Loucy (cell line): ENCODE measurements around the gene VTCN1.

ENCODE experiments used
- H2AFZ ChIP-seq: fragments of 200-600 bp; sonication (generic); 2 replicates; pipeline ENCODE4 v1.6.0; 2016; ENCODE audit warnings: antibody characterized with exemption, mild to moderate bottlenecking, low read length, moderate library complexity
- H3F3A ChIP-seq: fragments of 200-600 bp; 2 replicates; pipeline ENCODE4 v1.6.0; 2016; ENCODE audit warnings: antibody characterized with exemption, low read depth, mild to moderate bottlenecking
- H3K27me3 ChIP-seq: fragments of 200-600 bp; sonication (generic); 2 replicates; pipeline ENCODE4 v1.6.1; 2014; ENCODE audit warnings: low read length, mild to moderate bottlenecking; ENCODE audit not compliant: insufficient read depth, poor library complexity, severe bottlenecking
- H3K36me3 ChIP-seq: fragments of 200-600 bp; sonication (generic); 2 replicates; pipeline ENCODE4 v1.6.1; 2016; ENCODE audit warnings: low read length; ENCODE audit not compliant: insufficient read depth
- H3K4me1 ChIP-seq: fragments of 200-600 bp; sonication (generic); 2 replicates; pipeline ENCODE4 v1.5.1; 2014; ENCODE audit warnings: low read length, mild to moderate bottlenecking; ENCODE audit not compliant: insufficient read depth, poor library complexity, severe bottlenecking
- H3K4me2 ChIP-seq: fragments of 200-600 bp; sonication (generic); 2 replicates; pipeline ENCODE4 v1.6.0; 2014; ENCODE audit warnings: antibody characterized with exemption, low read length, low read depth, mild to moderate bottlenecking; ENCODE audit not compliant: poor library complexity, severe bottlenecking
- H3K4me3 ChIP-seq: fragments of 200-600 bp; sonication (generic); 2 replicates; pipeline ENCODE4 v1.5.1; 2014; ENCODE audit warnings: low read length, mild to moderate bottlenecking, mixed read lengths; ENCODE audit not compliant: poor library complexity, severe bottlenecking
- H3K79me2 ChIP-seq: fragments of 200-600 bp; sonication (generic); 2 replicates; pipeline ENCODE4 v1.6.1; 2014; ENCODE audit warnings: low read length; ENCODE audit not compliant: insufficient read depth
- H3K9ac ChIP-seq: fragments of 200-600 bp; sonication (generic); 2 replicates; pipeline ENCODE4 v1.6.0; 2014; ENCODE audit warnings: mild to moderate bottlenecking, low read depth, low read length, moderate library complexity; ENCODE audit not compliant: poor library complexity, severe bottlenecking
- H3K9me2 ChIP-seq: fragments of 200-600 bp; sonication (generic); replicated peaks from 2 replicates; pipeline ENCODE4 v1.6.1; 2016; ENCODE audit warnings: low read depth, low read length, mixed read lengths
- H3K9me3 ChIP-seq: fragments of 200-600 bp; sonication (generic); 2 replicates; pipeline ENCODE4 v1.6.1; 2014; ENCODE audit warnings: mild to moderate bottlenecking, antibody characterized with exemption, low read length, low read depth; ENCODE audit not compliant: insufficient read depth
- H4K20me1 ChIP-seq: fragments of 200-600 bp; sonication (generic); 2 replicates; pipeline ENCODE4 v1.6.0; 2014; ENCODE audit warnings: antibody characterized with exemption, low read length, mild to moderate bottlenecking; ENCODE audit not compliant: insufficient read depth, poor library complexity, severe bottlenecking
- CTCF ChIP-seq: fragments of 200-600 bp; sonication (generic); conservative IDR thresholded peaks from 2 replicates; pipeline ENCODE4 v1.5.1; 2014; ENCODE audit warnings: mild to moderate bottlenecking, antibody characterized with exemption, low read length
- EZH2phosphoT487 ChIP-seq: fragments of 200-600 bp; IDR thresholded peaks from 2 replicates; pipeline ENCODE4 v1.6.1; 2018; ENCODE audit warnings: antibody characterized with exemption, mild to moderate bottlenecking, moderate library complexity, borderline replicate concordance

Gene VTCN1

GRCh38 chr1:117124661-117125060 lies 86.1 kb downstream of the VTCN1 start:
- no peaks in the 10 kb centered on the region for H3K79me2 ChIP-seq
- no peak overlapping the region for H2AFZ ChIP-seq
- no peak overlapping the region for H3K4me2 ChIP-seq
- no peak overlapping the region for H3K9ac ChIP-seq
- H4K20me1 ChIP-seq: no peaks in the 10 kb centered on the region
- H3K4me1 ChIP-seq: no peaks in the 10 kb centered on the region
- no peaks in the 10 kb centered on the region for H3K36me3 ChIP-seq
- no peaks in the 10 kb centered on the region for H3K9me2 ChIP-seq
- no peak for TF ChIP-seq EZH2phosphoT487
- no peak for TF ChIP-seq CTCF
- no peaks in the 10 kb centered on the region for H3F3A ChIP-seq
- no peaks in the 10 kb centered on the region for H3K27me3 ChIP-seq
- H3K4me3 ChIP-seq: no peak overlapping the region
- H3K9me3 ChIP-seq: no peaks in the 10 kb centered on the region

- no peaks in the 10 kb centered on the region for H3K4me1 ChIP-seq
- no peak overlapping the region for H3K4me3 ChIP-seq
- no peaks in the 10 kb centered on the region for H3K9me2 ChIP-seq
- no peaks in the 10 kb centered on the region for H3K9me3 ChIP-seq
- no peaks in the 10 kb centered on the region for H3K79me2 ChIP-seq
- no peaks in the 10 kb centered on the region for H3F3A ChIP-seq
- H3K27me3 ChIP-seq: no peaks in the 10 kb centered on the region
- H3K36me3 ChIP-seq: no peaks in the 10 kb centered on the region
- no peak overlapping the region for H2AFZ ChIP-seq
- H4K20me1 ChIP-seq: no peaks in the 10 kb centered on the region
- TF ChIP-seq EZH2phosphoT487: no peak
- TF ChIP-seq CTCF: no peak
- no peak overlapping the region for H3K4me2 ChIP-seq
- H3K9ac ChIP-seq: no peak overlapping the region
Measured at GRCh38 chr1:117123274-117123673, 87.5 kb downstream of the VTCN1 start.

DNA sequence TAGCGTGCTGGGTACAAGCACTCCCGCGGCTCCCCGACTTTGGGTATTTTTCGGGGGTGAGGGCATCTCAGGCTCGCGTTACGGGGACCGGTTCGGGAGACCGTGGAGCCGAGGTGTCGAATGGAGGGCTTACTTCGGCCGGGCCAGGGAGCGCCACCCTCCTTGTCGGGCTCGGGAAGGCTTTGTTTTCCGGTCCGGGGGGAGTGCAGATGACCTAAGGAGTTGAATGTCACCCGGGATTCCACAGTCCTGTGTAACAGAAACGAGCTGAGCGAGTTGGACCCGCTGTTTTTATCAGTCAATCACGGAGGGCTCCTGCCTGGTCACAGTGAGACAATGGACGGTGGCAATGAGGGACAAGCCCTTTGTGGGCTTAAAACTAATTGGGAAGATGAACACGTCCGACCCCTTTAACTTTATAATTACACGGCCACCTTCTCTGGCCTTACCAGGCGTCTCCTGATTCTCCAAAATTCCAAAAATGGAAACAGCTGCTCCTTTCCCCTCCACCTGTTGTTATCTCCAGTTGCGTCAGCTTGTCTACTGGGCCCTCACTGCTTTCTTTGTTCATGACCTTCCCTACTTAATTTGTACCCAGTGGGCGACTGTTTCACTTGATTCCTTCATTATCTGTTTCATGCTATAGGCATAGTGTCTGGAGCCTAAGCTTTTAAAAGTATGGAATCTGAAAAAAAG lies 88.2 kb downstream of the VTCN1 start:
- no peaks in the 10 kb centered on the region for H3K27me3 ChIP-seq

More for the DNA sequence above, 88.2 kb downstream of the VTCN1 start:
- Histone ChIP-seq H3K4me1 (no peaks in the 10 kb centered on the region), H3K9ac (no peak overlapping the region), H4K20me1 (no peaks in the 10 kb centered on the region), H3K36me3 (no peaks in the 10 kb centered on the region), H3K9me3 (no peaks in the 10 kb centered on the region), H3K4me2 (peak overlapping the region; percentile 76), H3K9me2 (no peaks in the 10 kb centered on the region), H2AFZ (peak overlapping the region; percentile 99), H3K79me2 (no peaks in the 10 kb centered on the region), H3F3A (no peaks in the 10 kb centered on the region), H3K4me3 (peak overlapping the region; percentile 87)
- TF ChIP-seq EZH2phosphoT487 (no peak), CTCF (no peak)
